SU-DHL-6 (cell line): ENCODE measurements around the gene E2F6.

Source experiments
- H2AFZ ChIP-seq: fragments of 200-600 bp; sonication (generic); 2 replicates; pipeline ENCODE4 v1.6.1; 2014; ENCODE audit warnings: low read depth, mild to moderate bottlenecking, moderate library complexity, mixed read lengths, antibody characterized with exemption, low read length; ENCODE audit not compliant: severe bottlenecking
- H3F3A ChIP-seq: fragments of 200-600 bp; shearing (Covaris generic); 2 replicates; pipeline ENCODE4 v1.6.0; 2016; ENCODE audit warnings: antibody characterized with exemption, mild to moderate bottlenecking; ENCODE audit not compliant: insufficient read depth
- H3K27ac ChIP-seq: fragments of 200-600 bp; sonication (generic); 2 replicates; pipeline ENCODE4 v1.5.1; 2016; ENCODE audit warnings: low read depth, mild to moderate bottlenecking, low read length, moderate library complexity, mixed read lengths
- H3K27me3 ChIP-seq: fragments of 200-600 bp; sonication (generic), shearing (Covaris generic); 2 replicates; pipeline ENCODE4 v1.6.0; 2014; ENCODE audit warnings: mild to moderate bottlenecking, low read length
- H3K36me3 ChIP-seq: fragments of 200-600 bp; sonication (generic); 2 replicates; pipeline ENCODE4 v1.6.1; 2014; ENCODE audit warnings: mild to moderate bottlenecking, low read length, mixed read lengths
- H3K4me2 ChIP-seq: fragments of 300-600, 200-600 bp; shearing (Covaris generic), sonication (generic); 2 replicates; pipeline ENCODE4 v1.6.0; 2014; ENCODE audit warnings: low read length, low read depth, mild to moderate bottlenecking; ENCODE audit not compliant: poor library complexity, severe bottlenecking
- H3K4me3 ChIP-seq: fragments of 200-600 bp; sonication (generic); 2 replicates; pipeline ENCODE4 v1.5.1; 2014; ENCODE audit warnings: antibody characterized with exemption, low read length, mild to moderate bottlenecking, mixed read lengths; ENCODE audit not compliant: insufficient read depth, poor library complexity, severe bottlenecking
- H3K79me2 ChIP-seq: fragments of 200-600 bp; sonication (generic); 2 replicates; pipeline ENCODE4 v1.6.1; 2014; ENCODE audit warnings: mild to moderate bottlenecking, low read length, moderate library complexity; ENCODE audit not compliant: insufficient read depth
- H3K9ac ChIP-seq: fragments of 200-600 bp; sonication (generic); 2 replicates; pipeline ENCODE4 v1.7.0; 2014; ENCODE audit warnings: mild to moderate bottlenecking, low read length
- H3K9me2 ChIP-seq: fragments of 200-600 bp; sonication (generic); replicated peaks from 2 replicates; pipeline ENCODE4 v1.6.1; 2014; ENCODE audit warnings: low read length; ENCODE audit not compliant: insufficient read depth
- H3K9me3 ChIP-seq: fragments of 200-600 bp; sonication (generic); 2 replicates; pipeline ENCODE4 v1.6.1; 2014; ENCODE audit warnings: low read length, mixed read lengths; ENCODE audit not compliant: insufficient read depth
- H4K20me1 ChIP-seq: fragments of 200-600 bp; sonication (generic); 2 replicates; pipeline ENCODE4 v1.6.1; 2014; ENCODE audit warnings: low read depth, mild to moderate bottlenecking, antibody characterized with exemption, low read length, moderate library complexity, mixed read lengths
- CTCF ChIP-seq: fragments of 200-600 bp; sonication (generic); IDR thresholded peaks from one replicate; pipeline ENCODE4 v1.5.1; 2017; ENCODE audit warnings: antibody characterized with exemption, mild to moderate bottlenecking, low read length, moderate library complexity; ENCODE audit not compliant: insufficient read depth, poor library complexity, severe bottlenecking
- EZH2phosphoT487 ChIP-seq: fragments of 200-600 bp; sonication (generic), shearing (Covaris generic); conservative IDR thresholded peaks from 2 replicates; pipeline ENCODE4 v1.6.1; 2018; ENCODE audit warnings: mild to moderate bottlenecking, antibody characterized with exemption, low read length, moderate library complexity, mixed read lengths

Gene E2F6

DNA sequence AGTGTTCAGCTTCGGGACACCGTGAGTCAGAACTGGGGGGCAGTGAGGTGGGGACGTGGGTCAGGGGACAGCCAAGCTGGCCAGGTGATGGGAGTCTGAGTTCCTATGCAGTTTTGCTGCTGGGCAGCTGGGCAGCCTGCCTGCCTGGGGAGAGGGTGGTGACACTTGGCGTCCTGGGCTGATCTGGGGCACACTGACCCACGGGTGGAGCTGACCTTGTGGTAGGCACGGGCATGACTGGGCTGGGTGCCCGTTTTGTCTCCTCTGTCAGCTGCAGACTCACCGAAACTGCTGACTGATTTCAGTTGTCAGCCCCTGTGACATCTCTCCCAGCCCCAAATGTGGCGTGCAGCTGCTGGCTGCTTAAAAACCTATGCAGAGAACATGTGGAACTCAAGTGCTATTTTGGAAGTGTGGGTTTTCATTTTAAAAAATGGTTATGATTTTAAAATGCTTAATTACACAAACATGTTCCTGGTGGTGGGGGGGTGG lies 32.6 kb upstream of the E2F6 start:
- Histone ChIP-seq H3K79me2 (no peaks in the 10 kb centered on the region), H3K27me3 (no peaks in the 10 kb centered on the region), H3K4me2 (no peak overlapping the region), H3F3A (no peaks in the 10 kb centered on the region), H3K36me3 (no peaks in the 10 kb centered on the region), H3K4me3 (no peak overlapping the region), H4K20me1 (no peaks in the 10 kb centered on the region), H2AFZ (no peak overlapping the region), H3K27ac (no peak overlapping the region), H3K9ac (no peak overlapping the region), H3K9me2 (no peaks in the 10 kb centered on the region), H3K9me3 (no peaks in the 10 kb centered on the region)
- TF ChIP-seq EZH2phosphoT487 (no peak), CTCF (no peak)

- no peak overlapping the region for H3K4me3 ChIP-seq
- H3K79me2 ChIP-seq, result no peaks in the 10 kb centered on the region
- no peaks in the 10 kb centered on the region for H3F3A ChIP-seq
- no peaks in the 10 kb centered on the region for H3K9me2 ChIP-seq
- H3K4me2 ChIP-seq, result no peak overlapping the region
- H2AFZ ChIP-seq, result no peak overlapping the region
- H3K36me3 ChIP-seq, result no peaks in the 10 kb centered on the region
- no peak overlapping the region for H3K9ac ChIP-seq
- TF ChIP-seq EZH2phosphoT487 (no peak), CTCF (no peak)
- H3K27me3 ChIP-seq, result no peaks in the 10 kb centered on the region
- H3K27ac ChIP-seq, result no peak overlapping the region
- no peaks in the 10 kb centered on the region for H3K9me3 ChIP-seq
- no peaks in the 10 kb centered on the region for H4K20me1 ChIP-seq
Measured at GRCh38 chr2:11495844-11496681, 30.1 kb upstream of the E2F6 start.

DNA sequence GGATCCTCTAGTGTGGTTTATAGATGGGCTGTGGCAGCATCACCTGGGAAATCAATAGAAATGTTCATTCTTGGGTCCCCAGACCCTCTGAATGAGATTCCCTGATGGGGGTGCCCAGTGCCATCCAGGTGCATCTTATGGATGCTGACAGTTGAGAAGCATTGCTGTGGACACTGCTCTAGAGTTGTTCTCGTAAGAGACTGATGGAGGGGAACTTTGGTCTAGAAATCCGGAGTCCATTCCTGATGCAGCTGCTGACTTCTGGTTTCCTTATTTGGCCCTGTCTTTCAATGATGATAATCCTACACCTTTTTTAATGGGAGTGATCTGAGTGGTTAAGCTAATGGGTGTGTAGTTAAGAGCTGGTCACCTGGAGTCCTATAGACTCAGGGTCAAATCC lies 28.3 kb upstream of the E2F6 start:
- H3K27me3 ChIP-seq, result no peaks in the 10 kb centered on the region

GRCh38 chr2:11493282-11493681 lies 27.3 kb upstream of the E2F6 start:
- Histone ChIP-seq H3K36me3 (no peaks in the 10 kb centered on the region), H3K79me2 (no peaks in the 10 kb centered on the region), H3K4me2 (no peak overlapping the region), H3F3A (no peaks in the 10 kb centered on the region), H3K9me2 (no peaks in the 10 kb centered on the region), H3K27me3 (no peaks in the 10 kb centered on the region), H3K4me3 (no peak overlapping the region), H4K20me1 (no peaks in the 10 kb centered on the region), H3K27ac (no peak overlapping the region), H3K9ac (no peak overlapping the region), H3K9me3 (no peaks in the 10 kb centered on the region), H2AFZ (no peak overlapping the region)
- no peak for TF ChIP-seq EZH2phosphoT487
- no peak for TF ChIP-seq CTCF

More for the DNA sequence above, 28.3 kb upstream of the E2F6 start:
- H3F3A ChIP-seq, result no peaks in the 10 kb centered on the region
- H3K79me2 ChIP-seq, result no peaks in the 10 kb centered on the region
- H3K9me2 ChIP-seq, result no peaks in the 10 kb centered on the region
- H3K4me3 ChIP-seq, result no peak overlapping the region
- H3K36me3 ChIP-seq, result no peaks in the 10 kb centered on the region
- no peak overlapping the region for H3K27ac ChIP-seq
- H3K4me2 ChIP-seq, result no peak overlapping the region
- H3K9me3 ChIP-seq, result no peaks in the 10 kb centered on the region
- no peak for TF ChIP-seq EZH2phosphoT487
- no peaks in the 10 kb centered on the region for H4K20me1 ChIP-seq
- no peak overlapping the region for H3K9ac ChIP-seq
- no peak overlapping the region for H2AFZ ChIP-seq
